GM19240 (cell line): ENCODE results near the gene TMEM247.
"Not testable (repeated sequence)": the region's sequence is repeated elsewhere in the genome, so short reads cannot be mapped to it uniquely, and the experiment has no call there.

ENCODE experiments used
- DNase-seq: peaks from one replicate; pipeline ENCODE4 v3.0.0; 2011; ENCODE audit warnings: low spot score; ENCODE audit not compliant: insufficient read length

Gene TMEM247

DNA sequence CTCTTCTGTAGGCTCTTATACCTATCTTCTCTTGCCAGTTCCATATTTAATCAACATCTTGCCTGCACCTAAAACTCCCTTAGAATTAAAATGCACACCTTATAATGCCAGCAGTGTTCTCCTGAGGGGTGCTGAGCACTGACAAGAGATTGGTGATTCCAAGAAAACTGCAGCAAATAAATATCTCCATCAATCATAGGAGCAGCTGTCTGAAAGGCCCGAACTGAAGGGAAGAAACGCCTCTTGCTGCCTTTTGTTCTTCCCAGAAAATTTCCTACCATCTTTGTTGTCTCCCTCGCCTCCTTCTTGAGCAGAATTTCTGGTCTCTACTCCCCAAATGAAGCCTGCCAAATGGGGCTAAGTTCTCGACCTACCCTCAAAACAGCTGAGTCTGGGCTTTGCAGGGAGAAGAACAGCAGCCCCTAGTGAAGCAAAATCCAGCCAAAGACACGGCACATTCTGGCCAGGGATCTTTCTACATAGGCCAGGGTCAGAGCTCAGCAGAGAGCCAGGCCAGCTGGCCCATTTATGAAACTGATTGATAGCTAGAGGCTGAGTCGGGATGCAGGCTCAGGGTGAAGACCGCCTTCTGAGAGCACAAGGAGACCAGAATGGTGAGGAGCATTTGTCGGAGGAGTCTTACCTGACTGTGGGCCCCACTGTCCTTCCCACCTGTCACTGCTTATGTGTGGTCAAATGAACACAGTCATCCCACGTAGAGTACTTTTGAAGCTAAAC is 20.4 kb upstream of the TMEM247 start:
- no peak for DNase-seq

DNA sequence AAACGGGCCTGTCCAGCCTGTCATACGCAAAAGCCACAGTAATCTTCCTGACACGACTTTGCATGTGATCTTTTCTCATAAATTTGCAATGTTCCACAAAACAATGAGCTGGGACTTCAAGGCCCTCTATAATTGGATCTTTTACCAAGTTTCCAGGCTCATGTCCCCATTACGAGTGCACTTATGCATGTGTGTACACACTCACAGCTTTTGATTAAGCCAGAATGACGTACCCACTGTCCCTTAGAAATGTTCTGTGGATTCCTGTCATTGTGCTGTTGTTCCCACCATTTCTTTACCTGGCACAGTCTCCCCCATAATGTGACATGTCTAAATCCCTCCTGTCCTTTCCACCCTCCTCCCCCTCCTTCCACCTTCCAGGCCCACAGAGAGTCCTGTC is 19.7 kb upstream of the TMEM247 start:
- DNase-seq = no peak

DNA sequence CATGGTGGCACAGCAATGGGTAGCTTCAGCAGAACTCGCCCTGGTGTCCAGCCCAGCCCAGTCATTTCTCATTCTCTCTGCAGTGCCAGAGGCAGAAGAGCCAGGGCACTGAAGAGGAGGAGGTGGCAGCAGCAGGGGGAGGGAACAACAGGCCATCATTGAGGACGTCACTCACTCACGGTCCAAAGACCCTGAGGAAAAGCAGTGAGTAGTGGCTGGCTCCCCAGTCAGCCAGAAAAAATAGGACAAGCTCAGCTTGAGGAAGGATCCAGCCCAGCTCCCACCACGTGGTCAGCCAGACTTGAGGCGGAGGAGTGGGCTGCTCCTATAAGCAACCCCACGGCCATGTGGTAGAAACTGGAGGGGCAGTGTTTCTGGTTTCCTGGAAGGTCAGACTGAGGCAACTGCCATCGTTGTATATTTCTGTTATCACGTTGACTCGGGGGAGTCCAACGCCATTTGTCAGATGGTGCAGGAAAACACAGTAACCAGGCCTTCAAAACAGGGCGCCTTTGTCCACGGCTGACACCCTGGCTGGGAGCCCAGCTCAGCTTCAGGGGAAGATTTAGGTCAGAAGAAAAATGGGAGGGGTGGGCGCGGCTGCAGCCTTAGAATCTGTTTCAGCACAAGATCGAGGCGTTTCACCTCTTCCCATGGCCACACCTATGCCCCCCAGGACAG is 19.0 kb upstream of the TMEM247 start:
- DNase-seq = no peak

DNA sequence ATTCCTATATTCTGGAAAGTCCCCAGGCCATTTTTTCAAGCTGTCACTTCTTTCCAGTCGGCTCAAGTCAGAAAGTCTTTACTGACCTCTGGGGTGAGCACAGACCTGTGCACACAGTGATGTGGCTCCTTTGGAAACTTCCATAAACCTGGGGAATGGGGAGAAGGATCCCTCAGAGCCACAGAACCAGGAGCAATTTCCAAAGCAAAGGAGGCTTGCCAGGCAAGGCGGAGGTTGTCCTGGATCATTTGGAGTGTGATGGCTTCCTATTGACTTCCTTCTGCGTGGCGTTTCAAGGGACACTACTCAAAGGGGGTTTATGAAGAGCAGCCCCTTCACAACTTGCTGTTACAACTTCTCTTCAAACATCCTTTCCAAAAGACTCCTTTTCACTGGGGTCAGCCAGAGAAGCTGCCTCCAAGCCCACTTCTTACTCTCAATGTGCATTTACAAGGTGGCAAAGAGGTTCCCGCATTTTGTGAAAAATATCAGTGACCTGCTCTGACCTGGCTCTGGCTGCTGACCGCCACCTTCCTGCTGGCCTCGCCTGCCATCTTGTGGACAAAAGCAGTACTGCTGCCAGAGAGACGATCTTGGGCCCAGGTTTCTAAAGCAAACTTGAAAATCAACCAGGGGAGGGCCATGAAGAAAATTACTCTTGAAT is 18.2 kb upstream of the TMEM247 start:
- DNase-seq = peak; percentile 49

DNA sequence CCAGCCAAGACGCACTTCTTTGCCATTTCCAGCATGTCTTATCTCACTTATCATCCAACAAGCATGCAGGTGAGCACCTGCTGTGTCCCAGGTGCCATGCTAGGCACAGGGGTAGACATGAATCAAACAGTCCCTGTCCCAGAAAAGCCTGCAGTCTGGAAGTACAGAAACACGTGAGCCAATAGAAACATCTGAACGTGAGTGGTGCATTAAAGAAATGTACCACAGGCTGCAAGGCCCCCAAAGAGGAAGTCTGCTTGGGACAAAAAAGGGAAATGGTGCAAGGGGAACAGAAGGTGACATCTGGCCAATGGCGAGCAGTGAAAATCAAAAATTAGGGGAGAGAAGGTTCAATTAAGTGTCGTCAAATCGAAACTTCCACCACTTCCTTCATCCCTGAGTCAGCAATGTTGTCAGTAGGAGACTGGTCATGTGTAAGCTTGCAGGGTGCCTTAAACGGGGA is 17.6 kb upstream of the TMEM247 start:
- no peak for DNase-seq

DNA sequence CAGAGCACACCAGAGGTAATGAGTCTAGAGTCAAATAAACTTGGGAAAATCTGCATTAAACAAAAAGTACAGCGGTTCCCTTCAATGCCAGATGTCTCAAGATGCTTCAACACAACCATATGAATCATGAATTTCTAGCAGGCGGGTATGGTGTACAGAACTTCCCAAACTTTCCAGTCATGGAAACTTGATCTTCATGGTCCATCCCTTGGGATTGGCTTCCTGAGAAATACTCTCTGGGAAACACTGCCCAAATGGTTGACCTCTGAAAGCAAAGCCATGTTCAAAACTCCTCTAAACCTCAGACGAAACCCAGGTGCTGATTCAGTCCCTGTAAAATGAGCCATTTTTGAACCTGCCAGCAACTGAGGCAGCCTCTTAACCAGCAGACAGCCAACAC is 16.4 kb upstream of the TMEM247 start:
- DNase-seq = no peak

DNA sequence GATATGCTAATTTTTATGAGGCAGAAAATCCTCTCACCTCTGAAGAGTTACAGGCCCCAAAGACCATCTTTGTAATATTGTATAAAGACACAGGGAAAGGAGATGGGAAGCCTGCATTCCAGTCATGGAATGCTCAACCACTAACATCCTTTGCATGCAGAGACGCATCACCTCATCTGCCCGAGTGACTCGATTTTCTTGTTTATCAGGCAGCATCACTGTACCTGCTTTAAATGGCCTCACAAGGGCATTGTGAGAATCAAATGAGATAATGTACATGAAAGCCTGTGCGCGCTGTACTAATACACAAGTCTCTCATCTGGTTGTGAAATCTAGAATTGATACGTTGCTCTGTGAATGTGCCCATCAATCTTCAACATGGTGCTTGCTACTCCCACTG is 10.2 kb upstream of the TMEM247 start:
- DNase-seq = no peak

DNA sequence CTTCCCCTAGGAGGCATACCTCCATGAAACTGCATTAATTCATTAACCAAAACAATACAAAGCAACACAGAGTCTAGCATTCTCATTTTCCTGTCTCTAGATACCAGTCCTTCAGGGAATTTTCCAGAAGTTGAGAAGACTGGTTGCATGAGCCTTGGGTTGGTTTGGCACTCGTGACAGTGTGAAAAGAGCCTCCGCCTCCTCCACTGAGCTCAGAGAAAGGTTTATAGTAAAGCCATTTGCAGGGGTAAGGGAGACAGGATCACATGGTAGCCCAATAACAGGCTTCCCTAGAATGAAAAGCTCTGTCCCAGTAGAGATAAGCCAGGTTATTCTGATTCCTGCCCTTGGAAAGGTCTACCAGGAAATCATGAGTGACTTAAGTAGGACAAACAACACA is 9.7 kb upstream of the TMEM247 start:
- DNase-seq = no peak

DNA sequence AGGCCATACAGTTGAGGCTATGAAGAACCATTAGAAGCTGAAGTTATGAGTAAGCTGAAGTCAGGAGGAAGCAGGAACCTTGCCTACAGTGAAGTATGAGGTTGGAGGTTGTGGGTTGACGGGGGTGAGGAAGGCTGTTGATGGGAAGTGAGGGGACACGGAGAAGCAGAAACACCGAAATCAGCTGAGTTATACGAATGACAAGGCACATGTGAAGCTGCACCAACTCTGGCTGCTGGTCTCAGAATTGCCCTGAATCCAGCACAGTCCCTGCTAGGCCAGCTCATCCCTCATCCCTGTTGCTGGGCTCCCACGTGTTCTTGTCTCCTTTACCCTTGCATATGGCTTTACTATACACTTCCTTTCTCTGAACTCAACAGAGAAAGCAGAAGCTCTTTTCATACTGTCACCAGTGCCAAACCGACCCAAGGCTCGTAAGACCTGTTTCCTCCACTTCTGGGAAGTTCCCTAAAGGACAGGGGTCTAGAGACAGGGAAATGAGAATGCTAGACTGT is 9.2 kb upstream of the TMEM247 start:
- DNase-seq = no peak

DNA sequence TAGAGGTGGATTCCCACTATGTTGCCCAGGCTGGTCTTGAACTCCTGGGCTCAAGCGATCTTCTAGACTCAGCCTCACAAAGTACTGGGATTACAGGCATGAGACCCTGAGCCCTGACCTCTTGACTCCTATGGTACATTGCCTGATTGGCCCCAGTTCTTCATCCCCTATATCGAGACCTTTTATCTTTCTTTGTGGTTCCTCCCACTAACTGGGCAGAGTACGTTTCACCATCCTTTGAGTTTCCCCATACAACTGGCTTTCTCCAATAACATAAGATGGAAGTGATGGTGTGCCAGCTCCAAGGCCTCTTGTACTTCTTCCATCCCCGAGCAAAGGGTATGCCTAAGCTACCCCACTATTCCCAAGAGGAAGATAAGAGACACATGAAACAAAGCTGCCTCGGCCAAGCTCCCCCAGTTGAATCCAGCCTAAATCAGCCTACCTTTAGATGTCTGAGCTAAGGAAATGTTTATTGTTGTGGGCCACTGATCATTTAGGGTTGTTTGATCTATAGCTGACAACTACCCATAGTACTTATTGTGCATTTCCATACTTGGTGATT is 8.3 kb upstream of the TMEM247 start:
- DNase-seq = no peak

DNA sequence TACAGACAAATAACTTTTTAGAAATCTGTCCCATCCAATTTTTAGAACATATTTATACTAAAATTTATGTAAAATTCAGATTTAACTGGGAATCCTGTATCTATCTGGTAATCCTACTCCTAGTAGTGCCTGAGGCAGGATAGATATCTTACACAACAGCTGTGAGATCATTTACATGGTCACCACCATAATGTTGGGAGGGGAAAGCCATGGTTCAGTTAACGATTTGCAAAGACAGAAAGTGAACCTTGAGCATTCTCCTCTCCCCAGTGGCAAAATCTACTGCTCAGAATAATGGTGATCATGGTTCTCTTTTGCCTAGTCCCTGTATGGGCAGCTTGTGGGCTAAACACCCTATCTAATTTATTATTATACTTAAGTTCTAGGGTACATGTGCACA is 7.7 kb upstream of the TMEM247 start:
- no peak for DNase-seq

DNA sequence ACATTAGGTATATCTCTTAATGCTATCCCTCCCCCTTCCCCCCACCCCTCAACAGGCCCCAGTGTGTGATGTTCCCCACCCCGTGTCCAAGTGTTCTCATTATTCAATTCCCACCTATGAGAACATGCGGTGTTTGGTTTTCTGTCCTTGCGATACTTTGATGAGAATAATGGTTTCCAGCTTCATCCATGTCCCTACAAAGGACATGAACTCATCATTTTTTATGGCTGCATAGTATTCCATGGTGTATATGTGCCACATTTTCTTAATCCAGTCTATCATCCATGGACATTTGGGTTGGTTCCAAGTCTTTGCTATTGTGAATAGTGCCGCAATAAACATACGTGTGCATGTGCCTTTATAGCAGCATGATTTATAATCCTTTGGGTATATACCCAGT is 7.2 kb upstream of the TMEM247 start:
- DNase-seq = not testable (repeated sequence)

DNA sequence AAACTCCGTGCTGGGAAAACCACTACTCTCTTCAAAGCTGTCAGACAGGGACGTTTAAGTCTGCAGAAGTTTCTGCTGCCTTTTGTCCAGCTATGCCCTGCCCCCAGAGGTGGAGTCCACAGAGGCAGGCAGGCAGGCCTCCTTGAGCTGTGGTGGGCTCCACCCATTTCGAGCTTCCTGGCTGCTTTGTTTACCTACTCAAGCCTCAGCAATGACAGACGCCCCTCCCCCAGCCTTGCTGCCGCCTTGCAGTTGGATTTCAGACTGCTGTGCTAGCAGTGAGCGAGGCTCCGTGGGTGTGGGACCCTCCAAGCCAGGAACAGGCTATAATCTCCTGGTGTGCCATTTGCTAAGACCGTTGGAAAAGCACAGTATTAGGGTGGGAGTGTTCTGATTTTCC is 1.9 kb upstream of the TMEM247 start:
- not testable (repeated sequence) for DNase-seq

DNA sequence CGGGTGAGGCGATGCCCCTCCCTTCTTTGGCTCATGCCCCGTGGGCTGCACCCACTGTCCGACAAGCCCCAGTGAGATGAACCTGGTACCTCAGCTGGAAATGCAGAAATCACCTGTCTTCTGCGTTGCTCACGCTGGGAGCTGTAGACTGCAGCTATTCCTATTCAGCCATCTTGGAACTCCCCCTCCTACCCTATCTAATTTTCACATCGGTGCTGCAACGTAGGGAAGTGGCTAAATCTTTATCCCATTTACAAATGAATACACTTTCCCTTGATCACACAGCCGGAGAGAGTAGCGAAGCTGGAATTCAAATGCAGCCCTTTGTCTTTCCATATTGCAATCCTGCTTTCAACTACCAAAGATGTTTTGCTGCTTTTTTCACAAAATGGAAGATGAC is 1.4 kb upstream of the TMEM247 start:
- no peak for DNase-seq

DNA sequence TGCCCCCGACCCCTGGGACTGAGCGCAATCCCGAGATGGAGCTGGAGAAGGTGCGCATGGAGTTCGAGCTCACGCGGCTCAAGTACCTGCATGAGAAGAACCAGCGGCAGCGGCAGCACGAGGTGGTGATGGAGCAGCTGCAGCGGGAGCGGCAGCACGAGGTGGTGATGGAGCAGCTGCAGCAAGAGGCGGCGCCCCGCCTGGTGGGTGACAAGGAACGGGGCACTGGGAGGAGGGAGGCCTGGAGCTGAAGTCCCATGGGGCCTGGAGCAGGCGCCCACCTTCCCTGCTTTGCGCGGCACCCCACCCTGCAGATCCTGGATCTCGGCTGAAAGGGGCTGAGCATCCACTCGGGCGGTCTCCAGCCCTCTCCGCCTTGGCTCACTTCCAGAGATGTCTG is 1.2 kb downstream of the TMEM247 start:
- DNase-seq = no peak

DNA sequence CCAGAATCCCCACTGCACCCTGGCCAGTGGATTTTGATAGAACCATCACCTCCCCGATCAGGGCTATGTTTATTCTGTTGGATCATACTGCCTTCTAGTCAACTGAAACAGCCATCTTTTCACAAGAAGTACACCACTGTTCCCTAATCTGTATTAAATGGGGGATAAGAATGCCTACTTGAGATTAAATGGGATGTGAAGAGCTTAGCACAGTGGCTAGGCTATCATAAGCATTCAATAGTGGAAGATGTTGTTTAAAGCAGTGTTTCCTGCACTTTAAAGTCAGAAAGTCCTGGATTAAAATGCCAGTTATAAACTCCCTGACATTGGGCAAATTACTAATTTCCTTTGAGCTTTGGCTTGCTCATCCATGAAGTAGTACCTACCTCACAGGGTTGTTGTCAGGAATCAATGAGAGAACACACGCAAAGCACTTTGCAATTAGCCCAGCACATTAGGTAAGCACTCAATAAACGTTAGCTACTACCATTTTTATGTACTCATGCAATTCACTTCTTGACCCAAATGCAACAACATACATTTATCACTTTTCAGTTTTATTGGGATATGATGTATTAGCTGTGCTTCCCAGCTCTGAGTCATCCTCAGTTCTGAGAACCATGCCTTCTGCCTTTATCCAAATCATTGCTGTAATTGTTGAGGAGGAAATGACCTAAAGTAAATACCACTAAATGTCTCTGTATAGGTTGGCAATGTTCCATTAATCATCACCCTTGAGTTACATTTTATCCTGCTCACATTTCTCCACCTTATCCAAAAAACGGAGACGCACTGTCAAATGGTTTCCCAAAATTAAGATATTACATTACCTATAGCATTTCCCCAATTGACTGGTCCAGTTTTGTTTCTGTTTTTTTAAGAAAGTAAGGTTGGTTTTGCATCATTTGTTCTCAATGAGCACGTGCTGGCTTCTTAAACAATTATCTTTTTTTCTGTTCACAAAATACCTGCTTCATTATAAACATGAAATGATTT is 2.1 kb downstream of the TMEM247 start:
- DNase-seq = no peak

DNA sequence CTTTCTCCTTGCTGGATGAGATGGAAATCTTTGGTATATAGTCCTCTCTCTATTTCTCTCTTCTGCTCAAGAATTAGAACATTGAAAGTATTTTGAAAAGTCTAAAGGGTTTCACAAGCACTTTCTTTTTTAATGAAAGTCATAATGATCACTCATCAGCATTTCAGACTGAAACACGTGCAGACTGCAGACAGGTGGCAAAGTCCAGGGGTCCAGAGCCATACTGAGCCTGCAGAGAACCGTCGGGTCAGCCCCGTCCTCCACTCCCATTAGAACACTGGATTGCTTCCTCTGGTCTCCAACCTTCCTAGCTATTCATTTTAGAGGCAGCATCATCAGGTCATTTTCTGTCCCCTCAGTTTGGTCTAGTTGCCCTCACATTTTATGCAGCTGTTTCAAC is 3.1 kb downstream of the TMEM247 start:
- no peak for DNase-seq

DNA sequence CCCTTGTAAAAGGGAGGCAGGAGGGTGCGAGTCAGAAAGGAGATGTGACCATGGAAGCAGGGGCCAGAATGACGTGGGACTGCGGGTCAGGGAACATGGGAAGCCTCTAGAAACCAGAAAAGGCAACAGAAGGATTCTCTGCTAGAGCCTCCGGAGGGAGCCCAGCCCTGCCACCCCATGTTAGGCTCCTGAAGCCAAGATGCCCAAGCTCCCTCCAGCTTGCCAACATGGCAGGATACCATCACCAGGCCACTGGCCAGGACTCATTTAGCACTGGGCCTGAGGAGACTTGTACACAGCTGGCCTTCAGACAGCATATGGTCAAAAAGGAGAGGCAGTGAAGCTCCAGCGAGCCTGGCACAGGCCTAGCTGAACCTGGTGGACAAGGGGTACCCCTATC is 5.6 kb downstream of the TMEM247 start:
- no peak for DNase-seq

DNA sequence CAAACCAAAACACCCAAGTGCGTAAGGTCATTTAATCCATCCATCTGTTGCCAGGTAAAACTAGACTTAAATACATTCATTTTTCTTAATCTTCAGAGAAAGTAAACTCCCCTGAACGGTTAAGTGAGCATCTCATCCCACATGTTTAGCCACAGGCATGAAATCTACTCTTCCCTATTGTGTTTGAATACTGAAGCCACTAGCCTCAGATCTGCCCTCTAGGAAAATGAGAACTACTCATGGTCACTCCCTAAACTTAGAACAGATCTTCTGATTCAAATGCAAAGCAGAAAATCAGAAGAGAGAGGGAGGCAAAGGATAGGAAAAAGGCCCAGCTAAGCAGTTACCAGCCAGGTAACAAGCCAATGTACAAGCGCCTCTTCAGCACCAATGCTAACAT is 7.1 kb downstream of the TMEM247 start:
- DNase-seq = no peak

DNA sequence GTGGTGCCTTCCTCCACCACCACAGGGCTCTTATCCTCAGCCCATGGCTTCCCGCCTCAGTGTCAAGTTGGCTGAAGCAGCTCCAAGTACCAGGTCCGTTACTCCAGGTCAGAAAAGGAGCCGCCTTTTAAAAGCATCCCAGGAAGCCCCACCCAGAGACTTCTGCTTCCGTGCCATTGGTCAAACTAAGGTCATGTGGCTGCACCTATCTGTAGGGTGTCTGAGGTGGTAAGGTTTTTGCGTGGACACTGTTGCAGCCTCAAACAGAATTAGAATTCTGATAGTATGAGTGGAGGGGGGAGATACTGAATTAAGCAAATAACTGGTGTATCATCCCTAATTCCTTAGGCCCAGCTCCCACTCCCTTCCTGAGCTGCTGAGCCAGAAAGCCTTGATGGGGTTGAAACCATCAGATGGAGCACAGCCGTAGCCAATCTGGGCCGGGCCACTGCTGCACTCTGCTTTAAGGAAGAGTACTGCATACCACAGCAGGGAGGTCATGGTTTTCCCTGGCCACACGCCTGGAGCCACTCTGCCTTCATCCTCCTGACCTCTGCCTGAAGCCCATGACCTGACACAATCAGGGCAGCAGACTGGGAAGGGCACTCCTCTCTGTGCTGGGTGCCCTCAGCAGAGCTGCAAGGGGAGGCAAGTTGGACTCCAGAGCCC is 8.4 kb downstream of the TMEM247 start:
- no peak for DNase-seq
